CD8-positive, alpha-beta memory T cell (primary cell): ENCODE measurements around the gene AGAP5. TPM values are rescaled to one million over a fixed set of nuclear protein-coding genes. Genes with fewer than 3 reads are reported as not detected.

Source experiments
- CTCF ChIA-PET: fragments of 350-600 bp; sonication (Branson Sonifier 250); formaldehyde crosslinking; loops from one replicate; lab custom pipeline; 2021; ENCODE audit warnings: antibody characterized with exemption; lab: Charles Lee
- POLR2A ChIA-PET: fragments of 350-600 bp; sonication (Branson Sonifier 250); formaldehyde crosslinking; loops from one replicate; lab custom pipeline; 2021; ENCODE audit warnings: antibody characterized with exemption; lab: Charles Lee
- DNase-seq, 5 donors: peaks; one replicate each; pipeline versions ENCODE4 v3.0.0 to v3.0.0-alpha.2; 2020 to 2022; ENCODE audit warnings: mixed read lengths in 1 of 5
- H3K27ac ChIP-seq: one replicate; pipeline ENCODE4 v1.7.0; 2013; ENCODE audit warnings: low read depth, mild to moderate bottlenecking, low read length, moderate library complexity
- H3K27me3 ChIP-seq: 2 replicates; pipeline ENCODE4 v1.7.0; 2013; ENCODE audit warnings: low read length, mild to moderate bottlenecking; ENCODE audit not compliant: insufficient read depth, poor library complexity, severe bottlenecking
- H3K36me3 ChIP-seq: 2 replicates; pipeline ENCODE4 v1.7.0; 2013; ENCODE audit warnings: mild to moderate bottlenecking, low read length, moderate library complexity; ENCODE audit not compliant: insufficient read depth
- H3K4me1 ChIP-seq: 2 replicates; pipeline ENCODE4 v1.7.0; 2013; ENCODE audit warnings: mild to moderate bottlenecking, low read length, moderate library complexity; ENCODE audit not compliant: insufficient read depth
- H3K4me3 ChIP-seq: 2 replicates; pipeline ENCODE4 v1.7.0; 2013; ENCODE audit warnings: mild to moderate bottlenecking, low read length
- H3K9me3 ChIP-seq: 2 replicates; pipeline ENCODE4 v1.7.0; 2013; ENCODE audit warnings: mild to moderate bottlenecking, low read length
- H3K27ac Mint-ChIP-seq, 8 donors: one replicate each; pipeline ENCODE4 v1.8.0; 2020 to 2021; ENCODE audit warnings: mixed read lengths in 8 of 8, mild to moderate bottlenecking in 6 of 8, inconsistent platforms in 3 of 8, moderate library complexity in 3 of 8
- H3K27me3 Mint-ChIP-seq, 2 donors: one replicate each; pipeline ENCODE4 v1.8.0; 2020 to 2021; ENCODE audit warnings: mixed read lengths in 2 of 2, mild to moderate bottlenecking in 1 of 2, moderate library complexity in 1 of 2
- H3K36me3 Mint-ChIP-seq, 3 donors: one replicate each; pipeline ENCODE4 v1.8.0; 2020 to 2021; ENCODE audit warnings: mixed read lengths in 3 of 3, inconsistent platforms in 1 of 3, mild to moderate bottlenecking in 1 of 3
- H3K4me1 Mint-ChIP-seq, 3 donors: one replicate each; pipeline ENCODE4 v1.8.0; 2020 to 2021; ENCODE audit warnings: mixed read lengths in 3 of 3, inconsistent platforms in 1 of 3, mild to moderate bottlenecking in 1 of 3
- H3K4me3 Mint-ChIP-seq, 7 donors: one replicate each; pipeline ENCODE4 v1.8.0; 2020 to 2021; ENCODE audit warnings: mixed read lengths in 7 of 7, mild to moderate bottlenecking in 6 of 7, moderate library complexity in 4 of 7, inconsistent platforms in 2 of 7
- H3K9me3 Mint-ChIP-seq, 5 donors: one replicate each; pipeline ENCODE4 v1.8.0; 2020 to 2022; ENCODE audit warnings: mixed read lengths in 5 of 5, mild to moderate bottlenecking in 3 of 5, moderate library complexity in 2 of 5, inconsistent platforms in 1 of 5
- polyA plus RNA-seq: library from polyadenylated mRNA; unstranded; fragments of 300-500 nt; fragmentation: Illumina TruSeq; gene quantifications from one replicate; pipeline ENCODE4 v1.2.3, GENCODE V29; 2021
- total RNA-seq, 2 experiments: library from RNA; stranded (reverse); gene quantifications; one replicate each; pipeline ENCODE4 v1.2.3, GENCODE V29; 2021

AGAP5 gene
- total and polyA plus RNA-seq, 3 experiments from 2014 or later: 0.45 to 8.6 (median 7.4) TPM

- H3K4me1 ChIP-seq: no peaks in the 10 kb centered on the region
- H3K36me3 Mint-ChIP-seq: peaks cover 0 to 2% (median 0%) of the 10 kb centered on the region in 3 donors
- H3K27ac ChIP-seq: no peak overlapping the region
- no peaks in the 10 kb centered on the region for H3K9me3 ChIP-seq
- H3K4me3 Mint-ChIP-seq: peak overlapping the region in 3 of 7 donors; percentile 3 to 59 (median 41)
- DNase-seq: peak; percentile 27 to 70 (median 54)
- H3K4me1 Mint-ChIP-seq: peaks cover 3 to 9% (median 6%) of the 10 kb centered on the region in 3 donors
- H3K4me3 ChIP-seq: no peak overlapping the region
- CTCF ChIA-PET: interaction anchor here (0.7 to 11.6 kb wide), 15 partner anchors 12 to 381 kb away, joined by 3 to 150 read pairs (median 3); no protein-coding TSS in a partner anchor
- no peaks in the 10 kb centered on the region for H3K36me3 ChIP-seq
- H3K27ac Mint-ChIP-seq: peak overlapping the region in 3 of 8 donors; percentile 26 to 53 (median 42)
- peaks cover 9 to 16% of the 10 kb centered on the region in 2 donors for H3K27me3 Mint-ChIP-seq
- H3K27me3 ChIP-seq: no peaks in the 10 kb centered on the region
- POLR2A ChIA-PET: no interaction called here
- H3K9me3 Mint-ChIP-seq: no peaks in the 10 kb centered on the region
These were observed 53.7 kb downstream of the AGAP5 start for GRCh38 chr10:73644015-73644743.

- peaks cover 3 to 9% (median 6%) of the 10 kb centered on the region in 3 donors for H3K4me1 Mint-ChIP-seq
- H3K27me3 ChIP-seq: no peaks in the 10 kb centered on the region
These were observed 54.5 kb downstream of the AGAP5 start for GRCh38 chr10:73643362-73643761.

GRCh38 chr10:73641328-73642060 is 56.4 kb downstream of the AGAP5 start, which contains the start of gene MYOZ1:
Gene MYOZ1 (minus strand): TSS chr10:73641474. CDS start chr10:73640017, 1,457 bp downstream.
- H3K27me3 ChIP-seq: no peaks in the 10 kb centered on the region
- POLR2A ChIA-PET: no interaction called here
- no peak within 1 kb of the TSS for H3K4me3 ChIP-seq
- H3K4me1 Mint-ChIP-seq: peaks cover 3 to 9% (median 6%) of the 10 kb centered on the region in 3 donors
- H3K27me3 Mint-ChIP-seq: peaks cover 4 to 16% of the 10 kb centered on the region in 2 donors
- no peaks in the 10 kb centered on the region for H3K9me3 ChIP-seq
- no peak within 1 kb of the TSS for H3K27ac ChIP-seq
- no peaks in the 10 kb centered on the region for H3K36me3 ChIP-seq
- H3K4me1 ChIP-seq: no peaks in the 10 kb centered on the region
- H3K4me3 Mint-ChIP-seq: no peak within 1 kb of the TSS
- DNase-seq: no peak
- CTCF ChIA-PET: interaction anchor here (11.6 kb wide), 1 partner anchor 112 kb away, joined by 150 read pairs; no protein-coding TSS in a partner anchor
- no peaks in the 10 kb centered on the region for H3K9me3 Mint-ChIP-seq
- H3K27ac Mint-ChIP-seq: no peak within 1 kb of the TSS
- H3K36me3 Mint-ChIP-seq: peaks cover 0 to 2% (median 0%) of the 10 kb centered on the region in 3 donors

More at GRCh38 chr10:73643362-73643761, 54.5 kb downstream of the AGAP5 start:
- DNase-seq: no peak
- H3K27ac ChIP-seq: no peak overlapping the region
- H3K4me1 ChIP-seq: no peaks in the 10 kb centered on the region
- no peak overlapping the region for H3K4me3 ChIP-seq
- no peaks in the 10 kb centered on the region for H3K36me3 ChIP-seq
- Mint-ChIP-seq H3K27ac (peak overlapping the region in 1 of 8 donors; percentile 47), H3K36me3 (peaks cover 0 to 2% (median 0%) of the 10 kb centered on the region in 3 donors), H3K4me3 (no peak overlapping the region), H3K27me3 (peaks cover 4 to 16% of the 10 kb centered on the region in 2 donors), H3K9me3 (no peaks in the 10 kb centered on the region)
- CTCF ChIA-PET: interaction anchor here (0.7 to 11.6 kb wide), 16 partner anchors 12 to 380 kb away, joined by 3 to 150 read pairs (median 3); no protein-coding TSS in a partner anchor
- no peaks in the 10 kb centered on the region for H3K9me3 ChIP-seq
- POLR2A ChIA-PET: no interaction called here

- Histone ChIP-seq H3K27me3 (no peaks in the 10 kb centered on the region), H3K4me1 (no peaks in the 10 kb centered on the region), H3K36me3 (no peaks in the 10 kb centered on the region), H3K4me3 (no peak overlapping the region), H3K9me3 (no peaks in the 10 kb centered on the region), H3K27ac (no peak overlapping the region)
- H3K27ac Mint-ChIP-seq: no peak overlapping the region
- peaks cover 3 to 7% (median 5%) of the 10 kb centered on the region in 3 donors for H3K4me1 Mint-ChIP-seq
- CTCF ChIA-PET: interaction anchor here (11.6 kb wide), 1 partner anchor 110 kb away, joined by 150 read pairs; no protein-coding TSS in a partner anchor
- peaks cover 3 to 16% of the 10 kb centered on the region in 2 donors for H3K27me3 Mint-ChIP-seq
- H3K9me3 Mint-ChIP-seq: no peaks in the 10 kb centered on the region
- no peak overlapping the region for H3K4me3 Mint-ChIP-seq
- no peaks in the 10 kb centered on the region for H3K36me3 Mint-ChIP-seq
- POLR2A ChIA-PET: no interaction called here
- DNase-seq: no peak
These were observed 58.6 kb downstream of the AGAP5 start for GRCh38 chr10:73639286-73639685.

- H3K9me3 Mint-ChIP-seq: no peaks in the 10 kb centered on the region
- no peak overlapping the region for H3K27ac ChIP-seq
- H3K4me3 Mint-ChIP-seq: no peak overlapping the region
- DNase-seq: no peak
- H3K36me3 Mint-ChIP-seq: no peaks in the 10 kb centered on the region
- POLR2A ChIA-PET: no interaction called here
- no peaks in the 10 kb centered on the region for H3K27me3 ChIP-seq
- H3K36me3 ChIP-seq: no peaks in the 10 kb centered on the region
- H3K27ac Mint-ChIP-seq: no peak overlapping the region
- CTCF ChIA-PET: interaction anchor here (7.6 kb wide), 1 partner anchor 9 kb away, joined by 35 read pairs; no protein-coding TSS in a partner anchor
- H3K4me1 Mint-ChIP-seq: no peaks in the 10 kb centered on the region
- no peaks in the 10 kb centered on the region for H3K27me3 Mint-ChIP-seq
- no peaks in the 10 kb centered on the region for H3K4me1 ChIP-seq
- H3K9me3 ChIP-seq: no peaks in the 10 kb centered on the region
- H3K4me3 ChIP-seq: no peak overlapping the region
These were observed 62.1 kb downstream of the AGAP5 start for GRCh38 chr10:73635781-73636180.

- Histone ChIP-seq H3K36me3 (no peaks in the 10 kb centered on the region), H3K27me3 (no peaks in the 10 kb centered on the region), H3K4me3 (no peak overlapping the region), H3K9me3 (no peaks in the 10 kb centered on the region), H3K4me1 (no peaks in the 10 kb centered on the region), H3K27ac (no peak overlapping the region)
- Mint-ChIP-seq H3K4me1 (no peaks in the 10 kb centered on the region), H3K36me3 (no peaks in the 10 kb centered on the region), H3K4me3 (no peak overlapping the region), H3K27ac (no peak overlapping the region), H3K9me3 (no peaks in the 10 kb centered on the region), H3K27me3 (no peaks in the 10 kb centered on the region)
- no peak for DNase-seq
- CTCF ChIA-PET: interaction anchor here (7.6 kb wide), 1 partner anchor 10 kb away, joined by 35 read pairs; no protein-coding TSS in a partner anchor
- POLR2A ChIA-PET: no interaction called here
These were observed 63.5 kb downstream of the AGAP5 start for GRCh38 chr10:73634421-73634820.

GRCh38 chr10:73629165-73629564 is 68.7 kb downstream of the AGAP5 start:
- no peaks in the 10 kb centered on the region for H3K36me3 ChIP-seq
- no peaks in the 10 kb centered on the region for H3K27me3 Mint-ChIP-seq
- no peaks in the 10 kb centered on the region for H3K9me3 Mint-ChIP-seq
- no peak overlapping the region for H3K4me3 Mint-ChIP-seq
- H3K4me3 ChIP-seq: no peak overlapping the region
- H3K27me3 ChIP-seq: no peaks in the 10 kb centered on the region
- H3K36me3 Mint-ChIP-seq: peaks cover 0 to 10% (median 0%) of the 10 kb centered on the region in 3 donors
- peaks cover 15 to 29% (median 21%) of the 10 kb centered on the region in 3 donors for H3K4me1 Mint-ChIP-seq
- no peak for DNase-seq
- peaks cover 6% of the 10 kb centered on the region for H3K4me1 ChIP-seq
- no peaks in the 10 kb centered on the region for H3K9me3 ChIP-seq
- no peak overlapping the region for H3K27ac Mint-ChIP-seq
- CTCF ChIA-PET: interaction anchor here (7.6 kb wide), 1 partner anchor 15 kb away, joined by 35 read pairs; no protein-coding TSS in a partner anchor
- no peak overlapping the region for H3K27ac ChIP-seq
- POLR2A ChIA-PET: no interaction called here
